Mononuclear cell (primary cell): Measurements from ENCODE around the gene ATG10. TPM values are rescaled to one million over a fixed set of nuclear protein-coding genes. Genes with fewer than 3 reads are reported as not detected.
"Not testable (repeated sequence)": the region's sequence is repeated elsewhere in the genome, so short reads cannot be mapped to it uniquely, and the experiment has no call there.

Source experiments
- H3K27me3 ChIP-seq: 2 replicates; pipeline ENCODE4 v1.6.0; 2011; ENCODE audit warnings: low read length, control low read depth; ENCODE audit not compliant: insufficient read depth
- H3K4me1 ChIP-seq: 2 replicates; pipeline ENCODE4 v1.5.1; 2011; ENCODE audit warnings: mild to moderate bottlenecking, low read length, control low read depth; ENCODE audit not compliant: insufficient read depth
- H3K4me3 ChIP-seq: 2 replicates; pipeline ENCODE4 v1.5.1; 2011; ENCODE audit warnings: mild to moderate bottlenecking, low read length, moderate library complexity
- H3K9me3 ChIP-seq: 2 replicates; pipeline ENCODE4 v1.5.1; 2011; ENCODE audit warnings: low read depth, mild to moderate bottlenecking, control low read depth, low read length
- total RNA-seq: library from RNA; depleted of rRNA; stranded (reverse); fragments of >200 nt; gene quantifications from one replicate; pipeline ENCODE4 v1.2.3, GENCODE V29; 2012

Gene ATG10
- total RNA-seq, 1 donor, result 2.4 TPM

GRCh38 chr5:82066791-82067190 is 95.0 kb downstream of the ATG10 start:
- H3K9me3 ChIP-seq, result no peaks in the 10 kb centered on the region
- no peaks in the 10 kb centered on the region for H3K4me1 ChIP-seq
- H3K4me3 ChIP-seq, result no peak overlapping the region
- H3K27me3 ChIP-seq, result no peaks in the 10 kb centered on the region

- H3K4me1 ChIP-seq, H3K27me3 ChIP-seq, H3K4me3 ChIP-seq, H3K9me3 ChIP-seq: not testable (repeated sequence)
Observed at GRCh38 chr5:82068042-82068441, 96.2 kb downstream of the ATG10 start.

- no peak overlapping the region for H3K4me3 ChIP-seq
- H3K4me1 ChIP-seq, result no peaks in the 10 kb centered on the region
- no peaks in the 10 kb centered on the region for H3K27me3 ChIP-seq
- no peaks in the 10 kb centered on the region for H3K9me3 ChIP-seq
Observed at GRCh38 chr5:82068723-82069122, 96.9 kb downstream of the ATG10 start.

GRCh38 chr5:82072138-82072537 is 100.3 kb downstream of the ATG10 start:
- Histone ChIP-seq H3K4me3 (no peak overlapping the region), H3K27me3 (no peaks in the 10 kb centered on the region), H3K4me1 (no peaks in the 10 kb centered on the region), H3K9me3 (no peaks in the 10 kb centered on the region)

- Histone ChIP-seq H3K4me3 (no peak overlapping the region), H3K4me1 (no peaks in the 10 kb centered on the region), H3K27me3 (no peaks in the 10 kb centered on the region), H3K9me3 (no peaks in the 10 kb centered on the region)
Observed at GRCh38 chr5:82073179-82073578, 101.4 kb downstream of the ATG10 start.

GRCh38 chr5:82074950-82075349 is 103.1 kb downstream of the ATG10 start:
- H3K4me1 ChIP-seq, result no peaks in the 10 kb centered on the region
- H3K4me3 ChIP-seq, result no peak overlapping the region
- H3K27me3 ChIP-seq, result no peaks in the 10 kb centered on the region
- H3K9me3 ChIP-seq, result no peaks in the 10 kb centered on the region

GRCh38 chr5:82077496-82077895 is 105.7 kb downstream of the ATG10 start:
- no peak overlapping the region for H3K4me3 ChIP-seq
- H3K9me3 ChIP-seq, result no peaks in the 10 kb centered on the region
- H3K27me3 ChIP-seq, result no peaks in the 10 kb centered on the region
- no peaks in the 10 kb centered on the region for H3K4me1 ChIP-seq

GRCh38 chr5:82091617-82092016 is 119.8 kb downstream of the ATG10 start:
- Histone ChIP-seq H3K4me3 (no peak overlapping the region), H3K27me3 (no peaks in the 10 kb centered on the region), H3K4me1 (no peaks in the 10 kb centered on the region), H3K9me3 (peaks cover 13% of the 10 kb centered on the region)

GRCh38 chr5:82095536-82095935 is 123.7 kb downstream of the ATG10 start:
- Histone ChIP-seq H3K27me3 (no peaks in the 10 kb centered on the region), H3K9me3 (peaks cover 13% of the 10 kb centered on the region), H3K4me3 (no peak overlapping the region), H3K4me1 (no peaks in the 10 kb centered on the region)

- Histone ChIP-seq H3K4me1 (no peaks in the 10 kb centered on the region), H3K27me3 (no peaks in the 10 kb centered on the region), H3K9me3 (peaks cover 13% of the 10 kb centered on the region), H3K4me3 (no peak overlapping the region)
Observed at GRCh38 chr5:82096249-82096648, 124.4 kb downstream of the ATG10 start.

GRCh38 chr5:82100303-82101077 is 128.7 kb downstream of the ATG10 start:
- Histone ChIP-seq H3K4me3 (no peak overlapping the region), H3K4me1 (no peaks in the 10 kb centered on the region), H3K27me3 (no peaks in the 10 kb centered on the region), H3K9me3 (no peaks in the 10 kb centered on the region)

GRCh38 chr5:82104872-82105271 is 133.0 kb downstream of the ATG10 start:
- no peaks in the 10 kb centered on the region for H3K9me3 ChIP-seq
- no peaks in the 10 kb centered on the region for H3K27me3 ChIP-seq
- H3K4me3 ChIP-seq, result no peak overlapping the region
- no peaks in the 10 kb centered on the region for H3K4me1 ChIP-seq

GRCh38 chr5:82105457-82105856 is 133.6 kb downstream of the ATG10 start:
- Histone ChIP-seq H3K9me3 (no peaks in the 10 kb centered on the region), H3K4me1 (no peaks in the 10 kb centered on the region), H3K4me3 (no peak overlapping the region), H3K27me3 (no peaks in the 10 kb centered on the region)

- H3K4me1 ChIP-seq, result no peaks in the 10 kb centered on the region
- no peaks in the 10 kb centered on the region for H3K27me3 ChIP-seq
- no peaks in the 10 kb centered on the region for H3K9me3 ChIP-seq
- no peak overlapping the region for H3K4me3 ChIP-seq
Observed at GRCh38 chr5:82106207-82106606, 134.4 kb downstream of the ATG10 start.

- no peak overlapping the region for H3K4me3 ChIP-seq
- H3K9me3 ChIP-seq, result no peaks in the 10 kb centered on the region
Observed at GRCh38 chr5:82106756-82107155, 134.9 kb downstream of the ATG10 start.

GRCh38 chr5:82107267-82107666 is 135.4 kb downstream of the ATG10 start:
- no peak overlapping the region for H3K4me3 ChIP-seq
- no peaks in the 10 kb centered on the region for H3K4me1 ChIP-seq
- no peaks in the 10 kb centered on the region for H3K9me3 ChIP-seq
- no peaks in the 10 kb centered on the region for H3K27me3 ChIP-seq

More at GRCh38 chr5:82106756-82107155, 134.9 kb downstream of the ATG10 start:
- H3K4me1 ChIP-seq, result no peaks in the 10 kb centered on the region
- H3K27me3 ChIP-seq, result no peaks in the 10 kb centered on the region
